IMR-90 (cell line): ENCODE measurements around the gene LAMC3. TPM values are rescaled to one million over a fixed set of nuclear protein-coding genes. Genes with fewer than 3 reads are reported as not detected.

ENCODE experiments used
- ATAC-seq: fragments of 200-7000 bp; cut with Tn5 transposase; 2 replicates; pipeline ENCODE4 v1.9.1; 2020; ENCODE audit warnings: low read depth, mild to moderate bottlenecking, moderate library complexity
- BruUV-seq: library from RNA; stranded (reverse); fragments of 400-500 nt; replicated peaks from 2 replicates; lab custom pipeline; 2021; lab: Mats Ljungman, UMichigan
- CTCF ChIA-PET: fragments of 300-600 bp; formaldehyde crosslinking; extraction: SDS; loops from one replicate; lab custom pipeline; 2021; ENCODE audit warnings: antibody characterized with exemption; lab: Yijun Ruan, JAX
- POLR2A ChIA-PET: fragments of 300-600 bp; sonication (Branson Sonifier 250); formaldehyde crosslinking; loops from one replicate; lab custom pipeline; 2022; ENCODE audit warnings: antibody characterized with exemption; ENCODE audit not compliant: unreplicated experiment; lab: Charles Lee
- DNase-seq: peaks from one replicate; pipeline ENCODE4 v3.0.0; 2013
- H2AFZ ChIP-seq: replicated peaks from 2 replicates; pipeline ENCODE3; 2013; ENCODE audit warnings: low read length, mild to moderate bottlenecking; ENCODE audit not compliant: poor library complexity
- H2AK5ac ChIP-seq: 2 replicates; pipeline ENCODE4 v1.6.1; 2013; ENCODE audit warnings: low read depth, low read length, inconsistent platforms
- H2AK9ac ChIP-seq: replicated peaks from 2 replicates; pipeline ENCODE3; 2013; ENCODE audit warnings: mild to moderate bottlenecking, low read depth, low read length, moderate library complexity; ENCODE audit not compliant: poor library complexity
- H2BK120ac ChIP-seq: 2 replicates; pipeline ENCODE4 v1.6.1; 2013; ENCODE audit warnings: low read depth, low read length, inconsistent platforms
- H2BK15ac ChIP-seq: 3 replicates; pipeline ENCODE4 v1.6.1; 2013; ENCODE audit warnings: low read depth, low read length, inconsistent platforms
- H2BK20ac ChIP-seq: 2 replicates; pipeline ENCODE4 v1.6.1; 2013; ENCODE audit warnings: low read depth, mild to moderate bottlenecking, inconsistent platforms, low read length, moderate library complexity
- H2BK5ac ChIP-seq: 2 replicates; pipeline ENCODE4 v1.6.1; 2013; ENCODE audit warnings: mild to moderate bottlenecking, low read depth, low read length, inconsistent platforms; ENCODE audit not compliant: poor library complexity, severe bottlenecking
- H3K14ac ChIP-seq: replicated peaks from 2 replicates; pipeline ENCODE4 v1.6.1; 2013; ENCODE audit warnings: low read depth, low read length, inconsistent platforms
- H3K18ac ChIP-seq: 2 replicates; pipeline ENCODE4 v1.6.1; 2013; ENCODE audit warnings: low read depth, low read length, control low read depth
- H3K23ac ChIP-seq: 2 replicates; pipeline ENCODE4 v1.6.1; 2013; ENCODE audit warnings: low read depth, low read length, inconsistent platforms
- H3K27ac ChIP-seq: 2 replicates; pipeline ENCODE4 v1.5.1; 2013; ENCODE audit warnings: mild to moderate bottlenecking, control low read depth, low read length; ENCODE audit not compliant: insufficient read depth
- H3K27me3 ChIP-seq: 2 replicates; pipeline ENCODE4 v1.6.1; 2013; ENCODE audit warnings: low read length; ENCODE audit not compliant: control insufficient read depth, insufficient read depth
- H3K36me3 ChIP-seq: 2 replicates; pipeline ENCODE4 v1.6.1; 2013; ENCODE audit warnings: low read length, mixed read lengths; ENCODE audit not compliant: control insufficient read depth, insufficient read depth
- H3K4ac ChIP-seq: 2 replicates; pipeline ENCODE4 v1.6.1; 2013; ENCODE audit warnings: low read depth, low read length, inconsistent platforms
- H3K4me1 ChIP-seq: 2 replicates; pipeline ENCODE4 v1.6.1; 2013; ENCODE audit warnings: low read length, mixed read lengths; ENCODE audit not compliant: control insufficient read depth, insufficient read depth
- H3K4me2 ChIP-seq: 2 replicates; pipeline ENCODE4 v1.6.1; 2013; ENCODE audit warnings: low read depth, mild to moderate bottlenecking, control low read depth, low read length, moderate library complexity
- H3K4me3 ChIP-seq: 2 replicates; pipeline ENCODE4 v1.5.1; 2013; ENCODE audit warnings: low read depth, mild to moderate bottlenecking, control low read depth, low read length, moderate library complexity; ENCODE audit not compliant: insufficient read depth
- H3K56ac ChIP-seq: 2 replicates; pipeline ENCODE4 v1.6.1; 2013; ENCODE audit warnings: low read length, inconsistent platforms; ENCODE audit not compliant: insufficient read depth; ENCODE audit errors: extremely low read depth
- H3K79me1 ChIP-seq, 2 experiments: 2 replicates each; pipeline ENCODE4 v1.6.1; 2013; ENCODE audit warnings: low read length in 2 of 2, inconsistent platforms in 1 of 2, low read depth in 1 of 2
- H3K9ac ChIP-seq: 2 replicates; pipeline ENCODE4 v1.6.1; 2013; ENCODE audit warnings: low read depth, low read length, control low read depth
- H3K9me1 ChIP-seq: 2 replicates; pipeline ENCODE4 v1.6.1; 2013; ENCODE audit warnings: low read length, inconsistent platforms; ENCODE audit not compliant: insufficient read depth
- H3K9me3 ChIP-seq: 2 replicates; pipeline ENCODE4 v1.6.1; 2013; ENCODE audit warnings: low read length; ENCODE audit not compliant: control insufficient read depth, insufficient read depth
- H4K20me1 ChIP-seq: 2 replicates; pipeline ENCODE4 v1.6.1; 2013; ENCODE audit warnings: low read length, inconsistent platforms; ENCODE audit not compliant: insufficient read depth
- H4K5ac ChIP-seq: 2 replicates; pipeline ENCODE4 v1.6.1; 2013; ENCODE audit warnings: mild to moderate bottlenecking, low read depth, low read length, control low read depth
- H4K8ac ChIP-seq, 2 experiments: 2 replicates each; pipeline ENCODE4 v1.6.1; 2013; ENCODE audit warnings: low read depth in 2 of 2, low read length in 2 of 2, control low read depth in 1 of 2, inconsistent platforms in 1 of 2
- H4K91ac ChIP-seq: 2 replicates; pipeline ENCODE4 v1.6.1; 2013; ENCODE audit warnings: low read depth, low read length, inconsistent platforms; ENCODE audit not compliant: insufficient read depth
- BHLHE40 ChIP-seq: fragments of 150-350 bp; IDR thresholded peaks from 2 replicates; pipeline ENCODE4 v1.6.1; 2016; ENCODE audit warnings: mild to moderate bottlenecking, low read depth, low read length
- CEBPB ChIP-seq: IDR thresholded peaks from 2 replicates; pipeline ENCODE4 v1.6.1; 2012; ENCODE audit warnings: low read depth, low read length, improper control_type of control experiment
- CHD1 ChIP-seq: IDR thresholded peaks from 2 replicates; pipeline ENCODE4 v1.6.1; 2012; ENCODE audit warnings: low read depth, low read length, improper control_type of control experiment
- ELK1 ChIP-seq: fragments of 150-350 bp; IDR thresholded peaks from 2 replicates; pipeline ENCODE4 v1.6.1; 2016; ENCODE audit warnings: low read depth, mild to moderate bottlenecking, low read length, moderate library complexity, borderline replicate concordance
- MAZ ChIP-seq: IDR thresholded peaks from 2 replicates; pipeline ENCODE4 v1.6.1; 2012; ENCODE audit warnings: low read depth, mild to moderate bottlenecking, low read length, improper control_type of control experiment, moderate library complexity, borderline replicate concordance
- POLR2A ChIP-seq: IDR thresholded peaks from 2 replicates; pipeline ENCODE4 v1.6.1; 2012; ENCODE audit warnings: mild to moderate bottlenecking, low read depth, low read length
- RAD21 ChIP-seq: IDR thresholded peaks from 2 replicates; pipeline ENCODE4 v1.6.1; 2012; ENCODE audit warnings: low read length, improper control_type of control experiment
- USF2 ChIP-seq: fragments of 150-350 bp; IDR thresholded peaks from 2 replicates; pipeline ENCODE4 v1.6.1; 2017; ENCODE audit warnings: mild to moderate bottlenecking, antibody characterized with exemption, low read length, low read depth
- WGBS, 2 experiments: methylation state at CpG; one replicate each; pipeline versions ENCODE4 v1.1.5 to v1.1.7; 2013; ENCODE audit warnings: missing lambda C conversion rate in 2 of 2; ENCODE audit not compliant: insufficient read length in 1 of 2; ENCODE audit errors: extremely low coverage in 2 of 2; 5-methylcytosine and 5-hydroxymethylcytosine counted together
- dilution Hi-C: fragments of 300-500 bp; cut with HindIII; formaldehyde crosslinking; loops from one replicate; pipeline ENCODE4 v1.14.3; 2018; ENCODE audit warnings: low sequenced_read_pairs; ENCODE audit not compliant: unreplicated experiment
- in situ Hi-C: fragments of 300-500 bp; cut with MboI; formaldehyde crosslinking; loops from 3 replicates; pipeline ENCODE4 v1.14.3; 2019; ENCODE audit warnings: low sequenced_read_pairs, inconsistent platforms, mixed read lengths
- intact Hi-C: fragments of 100-400 bp; cut with micrococcal nuclease; formaldehyde crosslinking; loops from 2 replicates; pipeline ENCODE4 v1.10.0; 2022
- polyA plus RNA-seq, 3 experiments: library from polyadenylated mRNA; depleted of rRNA; stranded (reverse); fragments of >200 nt; gene quantifications; 2 replicates each; pipeline ENCODE4 v1.2.3, GENCODE V29; 2012; ENCODE audit warnings: low replicate concordance in 1 of 3
- total RNA-seq: library from RNA; depleted of rRNA; stranded (reverse); fragments of >200 nt; gene quantifications from 2 replicates; pipeline ENCODE4 v1.2.3, GENCODE V29; 2012

Gene LAMC3
- total and polyA plus RNA-seq, 2 of the 4 experiments (the other 2 are of a cell fraction): not detected

- H4K8ac ChIP-seq: no peak overlapping the region
- H3K27me3 ChIP-seq: peaks cover 53% of the 10 kb centered on the region
- dilution Hi-C loops: no loop called here
- H3K4ac ChIP-seq: no peak overlapping the region
- H3K9me3 ChIP-seq: no peaks in the 10 kb centered on the region; the same call in 1 of the 2 replicates
- no peaks in the 10 kb centered on the region for H3K79me1 ChIP-seq
- WGBS, 2 experiments: 26% methylated on average over 4 of the region's 8 CpGs; no CpG with 5 or more reads in 1 of the 2 experiments
- no peak overlapping the region for H2BK15ac ChIP-seq
- POLR2A ChIA-PET: no interaction called here
- in situ Hi-C loops: no loop called here
- H4K5ac ChIP-seq: no peak overlapping the region
- intact Hi-C loops: no loop called here
- H3K14ac ChIP-seq: no peak overlapping the region
- H3K4me1 ChIP-seq: no peaks in the 10 kb centered on the region; the same call in 1 of the 2 replicates
- H3K56ac ChIP-seq: no peak overlapping the region
- no peak overlapping the region for H3K18ac ChIP-seq
- H4K91ac ChIP-seq: no peak overlapping the region
- no peak for TF ChIP-seq RAD21
- no peak for TF ChIP-seq ELK1
- TF ChIP-seq USF2: no peak
- TF ChIP-seq BHLHE40: no peak
- TF ChIP-seq CEBPB: no peak
- TF ChIP-seq CHD1: no peak
- no peak for TF ChIP-seq POLR2A
- no peak for TF ChIP-seq MAZ
- CTCF ChIA-PET: no interaction called here
- H3K36me3 ChIP-seq: no peaks in the 10 kb centered on the region
- no peak for ATAC-seq
- H2AK9ac ChIP-seq: no peak overlapping the region
- H2BK5ac ChIP-seq: no peak overlapping the region
- H3K4me2 ChIP-seq: peak overlapping the region; percentile 53; the same call in 1 of the 2 replicates
- no peak overlapping the region for H2BK20ac ChIP-seq
- peak overlapping the region; percentile 16; the same call in 1 of the 2 replicates for H3K4me3 ChIP-seq
- BruUV-seq: no TSS peak
- H3K9ac ChIP-seq: no peak overlapping the region
- no peak for DNase-seq
- H3K9me1 ChIP-seq: no peaks in the 10 kb centered on the region
- H2BK120ac ChIP-seq: no peak overlapping the region
- H2AK5ac ChIP-seq: no peak overlapping the region
- no peak overlapping the region for H3K23ac ChIP-seq
- H2AFZ ChIP-seq: peak overlapping the region; percentile 64
- H4K20me1 ChIP-seq: no peaks in the 10 kb centered on the region
- H3K27ac ChIP-seq: no peak overlapping the region
Measured at GRCh38 chr9:131008563-131008908, 438 bp upstream of the LAMC3 start.
